Erythroblast (primary cell): ENCODE measurements around the gene NRXN3.

Experiments
- GATA1 ChIP-seq: IDR thresholded peaks from 2 replicates; pipeline ENCODE4 v1.6.1; 2011; ENCODE audit warnings: low read depth, mild to moderate bottlenecking, control low read depth, low read length, moderate library complexity
- POLR2A ChIP-seq: IDR thresholded peaks from 2 replicates; pipeline ENCODE4 v1.6.1; 2011; ENCODE audit warnings: mild to moderate bottlenecking, low read length

GRCh38 chr14:79467835-79468234, 1297.7 kb downstream of the NRXN3 start:
- TF ChIP-seq POLR2A (no peak), GATA1 (no peak)
